ENCODE data around the gene ATP13A5. TPM values are rescaled to one million over a fixed set of nuclear protein-coding genes. Genes with fewer than 3 reads are reported as not detected.

The ATP13A5 gene
- total RNA-seq, 1 donor from 2014 or later: not detected

DNA sequence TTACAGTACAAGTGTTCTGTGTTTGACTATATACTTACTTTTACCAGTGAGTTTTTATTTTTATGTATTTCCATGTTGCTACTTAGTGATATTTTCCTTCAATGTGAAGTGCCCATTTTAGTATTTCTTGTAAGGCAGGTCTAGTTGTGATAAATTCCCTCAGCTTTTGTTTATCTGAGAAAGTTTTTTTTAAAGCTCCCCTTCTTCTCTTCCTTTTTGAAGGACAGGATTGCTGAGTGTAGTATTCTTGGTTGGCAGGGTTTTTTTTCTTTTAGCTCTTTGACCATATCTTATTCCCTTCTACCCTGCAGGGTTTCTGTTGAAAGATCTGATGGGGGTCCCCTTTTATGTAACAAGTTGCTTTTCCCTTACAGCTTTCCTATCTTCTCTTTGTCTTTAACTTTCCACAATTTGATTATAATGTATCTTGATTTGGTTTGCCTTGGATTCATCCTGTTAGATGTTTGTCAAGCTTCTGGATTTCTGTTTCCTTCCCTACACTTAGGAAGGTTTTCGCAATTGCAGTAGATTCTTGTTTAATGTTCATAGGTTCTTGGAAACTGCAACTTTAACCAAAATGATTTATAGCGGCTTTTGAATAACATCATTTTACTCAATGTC lies 129.6 kb downstream of the ATP13A5 start:
- H3K4me3 Mint-ChIP-seq (ENCODE audit: unreplicated experiment): no peak overlapping the region
- TF ChIP-seq CTCF (IDR thresholded peaks at IDR 0.05): no peak
- peaks cover 37% of the 10 kb centered on the region for H3K9me3 Mint-ChIP-seq (ENCODE audit: low read depth)
- H3K4me1 Mint-ChIP-seq (ENCODE audit: low read depth): no peaks in the 10 kb centered on the region
- peaks cover 12% of the 10 kb centered on the region for H3K36me3 Mint-ChIP-seq (ENCODE audit: low read depth)
- no peak overlapping the region for H3K27ac Mint-ChIP-seq (ENCODE audit: unreplicated experiment)
- no peaks in the 10 kb centered on the region for H3K27me3 Mint-ChIP-seq (ENCODE audit: low read depth)
- DNase-seq (ENCODE audit: low spot score): no peak

DNA sequence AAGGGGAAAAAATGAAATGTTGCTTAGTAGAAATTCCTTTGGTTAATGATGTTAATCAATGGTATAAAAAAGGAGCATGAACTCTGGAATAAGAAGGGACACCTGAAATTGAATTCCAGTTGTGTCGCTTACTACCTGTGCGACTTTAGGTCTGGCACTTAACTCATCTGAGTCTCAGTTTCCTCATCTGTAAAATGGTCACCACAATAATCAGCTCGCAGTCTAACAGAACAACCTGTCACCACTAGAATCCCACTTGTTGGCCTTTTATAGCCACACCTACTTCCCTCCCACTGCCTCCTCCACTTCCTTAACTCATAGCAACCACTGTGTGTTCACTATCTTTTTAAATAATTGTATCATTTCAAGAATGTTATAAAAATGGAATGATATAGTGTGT lies 135.0 kb downstream of the ATP13A5 start:
- peaks cover 18% of the 10 kb centered on the region for H3K9me3 Mint-ChIP-seq (ENCODE audit: low read depth)
- no peak for DNase-seq (ENCODE audit: low spot score)
- H3K27ac Mint-ChIP-seq (ENCODE audit: unreplicated experiment): no peak overlapping the region
- H3K4me1 Mint-ChIP-seq (ENCODE audit: low read depth): peaks cover 17% of the 10 kb centered on the region
- H3K36me3 Mint-ChIP-seq (ENCODE audit: low read depth): peaks cover 4% of the 10 kb centered on the region
- no peak for TF ChIP-seq CTCF (IDR thresholded peaks at IDR 0.05)
- no peak overlapping the region for H3K4me3 Mint-ChIP-seq (ENCODE audit: unreplicated experiment)
- H3K27me3 Mint-ChIP-seq (ENCODE audit: low read depth): no peaks in the 10 kb centered on the region

DNA sequence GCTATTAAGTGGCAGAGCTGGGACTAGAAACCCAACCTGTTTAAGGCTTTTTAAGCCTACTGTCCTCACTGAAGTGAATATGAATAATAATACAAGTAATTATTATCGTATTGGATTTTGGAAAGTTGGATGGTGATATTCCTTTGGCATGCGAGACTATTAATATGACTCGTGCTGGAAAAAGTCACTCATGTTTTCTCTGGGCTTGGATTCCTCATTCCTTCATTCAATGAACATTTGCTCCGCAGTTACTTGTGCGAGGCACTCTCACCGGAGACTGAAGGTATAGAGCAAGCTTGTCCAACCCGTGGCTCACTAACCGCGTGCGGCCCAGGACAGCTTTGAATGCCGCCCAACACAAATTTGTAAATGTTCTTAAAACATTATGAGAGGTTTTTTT lies 136.8 kb downstream of the ATP13A5 start:
- DNase-seq (ENCODE audit: low spot score): no peak

GRCh38 chr3:193240850-193241706 lies 137.5 kb downstream of the ATP13A5 start, which contains the start of gene PLAAT1:
Gene PLAAT1 (plus strand): TSS chr3:193241222. CDS start chr3:193255651, 14,429 bp downstream.
- H3K27ac Mint-ChIP-seq (ENCODE audit: unreplicated experiment): peak within 1 kb of the TSS; percentile 49
- H3K27me3 Mint-ChIP-seq (ENCODE audit: low read depth): no peaks in the 10 kb centered on the region
- H3K4me1 Mint-ChIP-seq (ENCODE audit: low read depth): peaks cover 17% of the 10 kb centered on the region
- peak; percentile 84 for DNase-seq (ENCODE audit: low spot score)
- H3K4me3 Mint-ChIP-seq (ENCODE audit: unreplicated experiment): peak within 1 kb of the TSS; percentile 78
- no peak for TF ChIP-seq CTCF (IDR thresholded peaks at IDR 0.05)
- peaks cover 5% of the 10 kb centered on the region for H3K9me3 Mint-ChIP-seq (ENCODE audit: low read depth)
- H3K36me3 Mint-ChIP-seq (ENCODE audit: low read depth): no peaks in the 10 kb centered on the region

More for the DNA sequence above, 136.8 kb downstream of the ATP13A5 start:
- Mint-ChIP-seq H3K4me1 (ENCODE audit: low read depth) (peaks cover 17% of the 10 kb centered on the region), H3K4me3 (ENCODE audit: unreplicated experiment) (peak overlapping the region; percentile 78), H3K27ac (ENCODE audit: unreplicated experiment) (peak overlapping the region; percentile 49), H3K27me3 (ENCODE audit: low read depth) (no peaks in the 10 kb centered on the region), H3K9me3 (ENCODE audit: low read depth) (peaks cover 5% of the 10 kb centered on the region), H3K36me3 (ENCODE audit: low read depth) (no peaks in the 10 kb centered on the region)
- no peak for TF ChIP-seq CTCF (IDR thresholded peaks at IDR 0.05)

DNA sequence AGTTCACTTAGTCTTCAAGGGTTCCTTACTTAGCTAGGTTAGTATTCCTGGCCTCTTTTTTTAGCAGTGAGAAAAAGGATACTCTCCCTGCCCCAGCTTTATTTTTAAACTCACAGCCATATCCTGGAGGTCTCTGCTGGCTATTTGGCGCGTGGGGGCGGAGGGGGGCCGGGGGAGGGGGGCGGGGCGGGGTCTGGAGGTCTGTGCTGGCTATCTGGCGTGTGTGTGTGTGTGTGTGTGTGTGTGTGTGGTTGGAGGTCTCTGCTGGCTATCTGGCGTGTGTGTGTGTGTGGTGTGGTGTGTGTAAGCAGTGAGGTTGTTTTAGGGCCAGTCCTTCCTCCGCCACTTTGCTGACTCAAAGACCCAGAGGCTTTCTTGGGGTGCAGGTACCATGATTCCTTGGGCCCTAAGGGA lies 138.1 kb downstream of the ATP13A5 start:
- Mint-ChIP-seq H3K9me3 (ENCODE audit: low read depth) (no peaks in the 10 kb centered on the region), H3K4me3 (ENCODE audit: unreplicated experiment) (peak overlapping the region; percentile 74), H3K27ac (ENCODE audit: unreplicated experiment) (peak overlapping the region; percentile 11), H3K4me1 (ENCODE audit: low read depth) (peaks cover 17% of the 10 kb centered on the region), H3K27me3 (ENCODE audit: low read depth) (no peaks in the 10 kb centered on the region), H3K36me3 (ENCODE audit: low read depth) (no peaks in the 10 kb centered on the region)
- DNase-seq (ENCODE audit: low spot score): no peak
- TF ChIP-seq CTCF (IDR thresholded peaks at IDR 0.05): no peak

Data from chondrocyte (in vitro differentiated cells).